Measurements from ENCODE around the gene TBX1.

TBX1 gene

DNA sequence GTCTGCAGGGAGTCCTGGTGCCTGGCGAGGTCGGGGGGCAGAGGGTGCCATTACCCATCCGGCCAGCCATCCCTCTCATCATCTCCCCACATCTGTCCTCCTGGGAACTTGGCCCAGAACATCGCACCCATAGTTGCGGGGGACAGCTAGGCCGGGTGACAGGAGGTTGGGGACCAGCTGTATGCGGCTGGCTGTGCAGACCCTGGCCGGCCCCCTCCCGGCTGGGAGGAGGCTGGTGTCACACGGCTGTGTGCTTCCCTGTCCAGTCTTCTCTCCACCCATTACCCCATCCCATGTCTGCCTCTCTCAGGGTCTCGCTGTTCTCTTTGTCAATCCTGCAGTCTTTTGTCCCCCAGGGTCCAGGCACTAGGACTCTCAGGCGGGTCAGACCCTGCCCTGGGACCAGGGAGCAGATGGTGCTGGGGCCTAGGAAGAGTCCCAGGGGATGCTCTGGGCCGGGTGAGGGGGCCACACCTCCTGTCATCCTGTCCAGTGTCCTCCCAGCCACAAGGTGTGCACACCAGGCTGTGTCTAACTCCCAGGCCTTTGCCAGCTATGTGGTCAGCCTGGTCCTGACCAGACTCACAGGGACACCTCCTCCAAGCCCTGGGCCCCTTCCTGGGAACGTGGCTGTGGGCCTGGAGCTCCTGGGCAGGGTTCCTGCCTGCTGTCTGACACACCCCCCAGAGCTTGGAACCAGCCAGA, 6.4 kb upstream of the TBX1 start:
- no peak for DNase-seq (ENCODE audit: low spot score)

DNA sequence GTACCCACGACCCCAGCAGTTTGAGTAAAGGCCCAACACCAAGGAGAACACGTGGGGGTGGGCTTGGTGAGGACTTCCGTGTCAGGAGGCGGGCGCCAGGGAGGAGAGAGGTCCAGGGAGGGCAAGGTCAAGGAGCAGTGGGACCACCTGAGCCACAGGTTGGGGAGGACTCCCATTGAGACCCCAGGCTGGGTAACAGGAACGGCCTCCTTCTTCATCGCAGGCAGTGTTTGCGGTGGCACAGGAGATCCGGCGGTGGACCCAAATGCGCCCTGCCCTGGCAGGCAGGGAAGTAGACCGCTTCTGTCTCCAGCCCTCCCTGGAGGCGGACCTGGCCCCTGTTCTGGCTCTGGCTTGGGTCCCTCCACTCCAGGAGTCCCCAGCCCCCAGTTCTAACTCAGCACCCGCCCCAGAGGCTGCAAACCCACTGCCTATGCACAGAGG, 5.9 kb upstream of the TBX1 start:
- no peak for DNase-seq (ENCODE audit: low spot score)

DNA sequence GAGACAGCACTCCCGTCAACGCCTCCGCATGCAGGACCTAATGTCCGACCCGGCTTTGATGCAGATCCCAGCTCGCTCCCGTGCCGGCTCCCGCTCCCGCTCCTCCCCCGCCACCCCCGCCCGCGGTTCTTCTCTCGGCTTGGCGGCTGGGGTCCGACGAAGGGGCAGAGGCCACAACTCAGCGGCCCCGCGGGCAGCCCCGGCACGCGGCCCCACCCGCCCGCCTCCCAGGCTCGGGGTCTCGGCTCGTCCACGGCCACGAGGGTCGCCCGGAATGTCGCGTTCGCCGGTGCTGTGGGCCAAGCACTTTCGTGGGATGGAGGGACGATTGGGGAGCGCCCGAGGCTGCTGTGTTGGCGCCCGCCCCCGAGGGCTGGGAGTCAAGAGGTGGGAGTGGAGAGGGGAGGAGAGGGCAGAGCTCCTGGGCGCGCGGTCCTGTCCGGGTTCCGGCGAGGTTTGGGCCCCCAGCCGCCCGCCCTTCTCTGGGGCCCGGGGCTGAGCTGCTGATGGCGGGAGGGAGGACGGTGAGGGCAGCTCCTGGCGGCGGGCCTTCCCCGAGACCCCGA, 5.3 kb upstream of the TBX1 start:
- no peak for DNase-seq (ENCODE audit: low spot score)

GRCh38 chr22:19755722-19756287, 4.8 kb upstream of the TBX1 start:
- DNase-seq (ENCODE audit: low spot score), result no peak

GRCh38 chr22:19756288-19757128, 4.1 kb upstream of the TBX1 start:
- no peak for DNase-seq (ENCODE audit: low spot score)

DNA sequence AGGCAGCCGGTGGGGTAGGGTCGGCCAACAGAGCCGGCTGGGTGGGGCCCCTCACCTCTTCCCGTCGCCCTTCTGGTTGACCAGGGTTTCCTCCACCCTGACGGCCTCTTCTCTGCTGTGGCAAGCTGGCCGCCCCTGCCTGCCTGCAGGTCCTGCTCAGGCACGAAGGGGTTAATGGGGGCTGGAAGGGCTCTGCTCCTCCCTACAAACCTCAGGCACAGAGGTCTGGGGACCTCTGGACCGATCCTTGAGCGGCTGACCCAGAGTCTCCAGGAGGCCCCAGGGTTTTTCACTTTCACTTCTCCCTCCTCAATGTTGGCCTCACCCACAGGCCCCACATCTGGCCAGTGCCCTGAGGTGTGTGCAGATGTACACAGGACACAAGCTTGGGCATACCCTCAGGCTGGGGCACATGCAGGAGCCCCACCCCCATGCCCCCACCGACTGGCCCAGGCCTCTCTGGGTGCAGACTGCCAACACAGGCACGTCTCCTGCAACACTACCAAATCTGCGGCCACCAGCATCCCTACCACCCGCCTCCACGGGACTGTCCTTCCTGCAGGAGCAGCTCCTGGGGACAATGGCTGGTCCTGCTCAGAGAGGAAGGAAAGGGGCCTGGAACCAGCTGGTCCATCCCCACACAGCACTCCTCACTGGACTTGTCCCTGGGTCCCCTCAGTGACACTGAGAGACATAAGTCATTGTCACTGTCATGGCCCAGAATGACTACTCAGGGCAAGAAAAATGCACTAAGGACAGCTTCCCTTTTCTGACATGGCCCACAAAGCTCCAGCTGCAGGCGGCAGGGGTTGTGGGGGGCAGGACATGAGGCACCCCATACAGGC, 3.2 kb upstream of the TBX1 start:
- no peak for DNase-seq (ENCODE audit: low spot score)

GRCh38 chr22:19757985-19758895, 2.3 kb upstream of the TBX1 start:
- no peak for DNase-seq (ENCODE audit: low spot score)

DNA sequence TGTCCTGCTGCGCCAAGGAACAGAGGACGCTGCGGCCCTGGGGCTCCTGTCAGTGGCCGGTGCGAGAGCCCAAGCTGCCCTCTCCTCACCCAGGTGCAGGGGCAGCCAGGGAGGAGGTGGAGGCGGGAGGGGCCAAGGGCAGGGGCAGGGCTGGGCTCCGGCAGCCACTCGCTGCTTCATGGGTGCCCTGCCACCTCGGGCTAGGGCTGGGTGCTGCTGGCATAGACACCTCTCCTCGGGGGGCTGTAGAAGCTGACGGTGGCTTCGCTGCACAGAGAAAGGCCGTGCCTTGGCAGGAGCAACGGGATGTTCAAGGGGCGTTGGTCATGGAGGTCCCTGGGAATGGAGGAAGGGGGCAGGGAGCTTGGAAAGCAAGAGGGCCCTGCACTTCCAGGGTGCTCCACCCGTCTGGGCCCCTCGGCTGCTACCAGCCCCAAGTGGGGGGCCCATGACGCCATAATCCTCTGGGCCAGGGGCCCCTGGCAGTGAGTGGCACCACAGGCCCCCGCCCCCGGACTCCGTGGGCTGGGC, 1.6 kb upstream of the TBX1 start:
- no peak for DNase-seq (ENCODE audit: low spot score)

GRCh38 chr22:19759427-19760057, 1.0 kb upstream of the TBX1 start:
- no peak for DNase-seq (ENCODE audit: low spot score)

- no peak for DNase-seq (ENCODE audit: low spot score)
Observed at GRCh38 chr22:19760951-19761724, 560 bp downstream of the TBX1 start.

GRCh38 chr22:19761725-19762567, 1.4 kb downstream of the TBX1 start:
- no peak for DNase-seq (ENCODE audit: low spot score)

- DNase-seq (ENCODE audit: low spot score), result no peak
Observed at GRCh38 chr22:19762568-19763457, 2.2 kb downstream of the TBX1 start.

DNA sequence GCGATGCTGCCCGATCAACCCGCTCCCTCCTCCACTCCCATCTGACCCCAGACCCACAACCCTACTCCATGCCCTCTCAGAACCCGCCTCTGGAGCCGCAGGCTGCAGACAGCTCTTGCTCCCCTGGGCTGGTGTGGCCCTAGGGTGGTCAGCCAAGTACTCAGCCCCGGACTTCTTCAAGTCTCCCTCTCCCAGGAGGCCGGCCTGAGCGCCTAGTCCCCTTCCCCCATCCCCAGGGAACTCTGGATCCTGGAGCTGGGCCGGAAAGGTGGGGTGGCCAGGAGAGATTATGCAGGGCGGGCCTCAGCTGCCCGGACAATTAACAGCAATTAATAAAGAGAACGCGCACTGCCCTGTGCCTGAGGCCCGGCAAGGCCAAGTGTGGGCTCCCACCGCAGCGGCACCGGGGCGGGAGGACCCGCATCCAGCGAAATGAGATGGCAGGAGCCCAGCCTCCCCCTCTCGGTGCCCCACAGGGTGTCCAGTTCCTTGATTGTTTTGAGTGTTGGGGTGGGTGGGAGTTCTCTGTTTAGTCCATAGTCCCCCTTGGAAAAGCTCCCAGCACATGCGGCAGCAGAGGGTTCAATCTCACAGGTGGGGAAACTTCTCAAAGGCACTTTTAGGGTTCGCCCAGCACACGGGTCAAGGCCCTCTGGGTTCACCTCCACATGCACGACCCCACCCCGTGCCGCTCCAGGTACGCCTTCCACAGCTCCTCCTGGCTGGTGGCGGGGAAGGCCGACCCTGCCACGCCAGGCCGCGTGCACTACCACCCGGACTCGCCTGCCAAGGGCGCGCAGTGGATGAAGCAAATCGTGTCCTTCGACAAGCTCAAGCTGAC, 3.1 kb downstream of the TBX1 start:
- no peak for DNase-seq (ENCODE audit: low spot score)

GRCh38 chr22:19764299-19764593, 3.7 kb downstream of the TBX1 start:
- no peak for DNase-seq (ENCODE audit: low spot score)

GRCh38 chr22:19764636-19765476, 4.3 kb downstream of the TBX1 start:
- DNase-seq (ENCODE audit: low spot score), result no peak
